ENCODE measurements around the gene GPR137B.

GRCh38 chr1:236133802-236134201, 8.5 kb upstream of the GPR137B start:
- TF ChIP-seq CTCF (IDR thresholded peaks at IDR 0.05 in 4 of 5, conservative IDR thresholded peaks at IDR 0.05 in 1 of 5): no peak
- no peak for TF ChIP-seq POLR2A (IDR thresholded peaks at IDR 0.05)
